NCI-H128 (cell line): ENCODE measurements around the gene ZDHHC11B.

Experiments
- DNase-seq: peaks from one replicate; lab custom pipeline; 2025; ENCODE audit not compliant: unreplicated experiment; lab: John Stamatoyannopoulos, UW

Gene ZDHHC11B

GRCh38 chr5:674630-675011, 109.9 kb downstream of the ZDHHC11B start:
- no peak for DNase-seq

- no peak for DNase-seq
Measured at GRCh38 chr5:673831-674629, 110.5 kb downstream of the ZDHHC11B start.

GRCh38 chr5:673161-673830, 111.2 kb downstream of the ZDHHC11B start:
- no peak for DNase-seq

GRCh38 chr5:672329-673160, 112.0 kb downstream of the ZDHHC11B start:
- peak; percentile 73 for DNase-seq

- DNase-seq = peak; percentile 36
Measured at GRCh38 chr5:671459-672328, 112.8 kb downstream of the ZDHHC11B start.

- DNase-seq = no peak
Measured at GRCh38 chr5:670396-671270, 113.9 kb downstream of the ZDHHC11B start.

GRCh38 chr5:669842-670395, 114.6 kb downstream of the ZDHHC11B start:
- DNase-seq = no peak

- DNase-seq = no peak
Measured at GRCh38 chr5:669111-669841, 115.3 kb downstream of the ZDHHC11B start.

- no peak for DNase-seq
Measured at GRCh38 chr5:668283-668995, 116.1 kb downstream of the ZDHHC11B start.

GRCh38 chr5:666816-667498, 117.6 kb downstream of the ZDHHC11B start:
- DNase-seq = no peak

- no peak for DNase-seq
Measured at GRCh38 chr5:665956-666711, 118.4 kb downstream of the ZDHHC11B start.

- DNase-seq = no peak
Measured at GRCh38 chr5:665541-665955, 119.0 kb downstream of the ZDHHC11B start.

- no peak for DNase-seq
Measured at GRCh38 chr5:664994-665360, 119.6 kb downstream of the ZDHHC11B start.

- no peak for DNase-seq
Measured at GRCh38 chr5:664343-664993, 120.1 kb downstream of the ZDHHC11B start.

GRCh38 chr5:663436-664342, 120.8 kb downstream of the ZDHHC11B start:
- DNase-seq = no peak
